ENCODE measurements around the gene PHF19.

PHF19 gene

GRCh38 chr9:120876842-120877240 lies at the start of gene PHF19:
Gene PHF19, minus strand, starts transcription at chr9:120877188. Its CDS starts 2,447 bp downstream, at chr9:120874741.
- DNase-seq: no peak

DNA sequence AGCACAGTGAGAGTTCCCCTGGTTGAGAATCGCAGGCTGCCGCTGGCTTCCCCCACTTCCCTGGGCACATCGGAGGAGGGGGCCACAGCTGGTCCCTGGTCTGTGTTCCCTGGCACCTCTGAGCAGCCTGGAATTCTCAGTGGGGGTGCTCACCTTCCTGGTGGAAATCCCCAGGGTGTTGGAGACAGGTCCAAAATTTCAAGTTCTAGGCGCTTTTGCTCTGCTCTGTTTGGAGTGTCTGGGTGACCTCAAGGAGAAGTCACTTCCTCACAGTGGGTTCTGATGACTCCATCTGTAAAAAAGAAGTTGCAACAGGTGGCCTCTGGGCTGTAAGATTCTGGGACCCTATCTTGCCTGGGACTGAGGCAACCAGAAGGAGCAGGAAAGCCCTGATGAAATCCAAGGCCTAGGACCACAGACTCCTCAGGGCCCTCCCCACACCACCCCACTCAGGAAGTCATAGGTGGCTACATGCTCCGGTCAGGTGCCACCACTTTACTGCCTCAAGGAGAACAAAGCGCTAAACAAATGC lies 49.5 kb upstream of the PHF19 start, which contains the start of gene TRAF1:
TSS of gene TRAF1 (minus strand) at position 400 of the 532 bp plus-strand sequence. CDS start 721 bp downstream, outside the sequence.
- DNase-seq: no peak

DNA sequence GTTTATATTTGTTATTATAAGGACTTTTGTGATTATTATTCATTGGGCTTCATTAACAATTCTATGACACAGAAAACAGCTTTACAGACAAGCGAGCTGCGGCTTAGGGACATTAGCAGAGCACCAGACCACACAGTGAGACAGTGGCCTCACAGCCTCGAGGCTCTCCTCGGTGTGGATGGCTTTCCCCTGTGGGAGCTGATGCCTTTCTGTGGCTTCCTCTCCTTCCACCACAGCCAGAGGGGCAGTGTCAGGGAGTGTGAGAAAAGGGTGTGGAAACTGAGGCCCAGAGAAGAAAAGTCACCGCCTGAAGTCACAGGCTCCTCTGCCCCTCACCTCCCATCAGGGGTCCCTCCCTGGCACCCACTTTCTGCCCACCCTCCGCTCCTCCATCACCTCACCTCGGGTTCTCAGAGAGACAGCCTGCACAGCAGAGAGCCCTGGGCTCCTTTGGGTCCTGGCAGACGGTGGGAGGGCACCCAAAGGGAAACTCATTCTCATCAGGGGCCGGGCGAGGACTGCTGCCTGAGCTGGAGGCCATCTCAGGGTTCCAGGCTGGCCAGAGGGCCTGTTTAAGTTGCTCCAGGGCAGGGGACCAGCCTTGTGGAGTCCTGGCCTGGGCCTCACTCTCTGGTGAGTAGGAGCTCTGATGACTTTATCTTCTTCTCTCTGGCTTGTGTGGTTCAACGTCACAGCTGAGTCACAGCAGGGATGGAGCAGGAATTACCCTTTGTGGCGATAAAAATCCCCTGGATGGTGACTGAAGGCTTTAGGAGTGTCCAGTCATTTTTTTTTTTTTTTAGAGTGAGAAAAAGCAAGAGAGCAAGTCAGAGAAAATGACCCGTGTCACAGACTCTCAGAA lies 48.8 kb upstream of the PHF19 start:
- DNase-seq: no peak

GRCh38 chr9:120924698-120925534 lies 47.9 kb upstream of the PHF19 start:
- no peak for DNase-seq

GRCh38 chr9:120923620-120924328 lies 46.8 kb upstream of the PHF19 start:
- no peak for DNase-seq

GRCh38 chr9:120922404-120923195 lies 45.6 kb upstream of the PHF19 start:
- DNase-seq: no peak

GRCh38 chr9:120921661-120922181 lies 44.7 kb upstream of the PHF19 start:
- DNase-seq: no peak

DNA sequence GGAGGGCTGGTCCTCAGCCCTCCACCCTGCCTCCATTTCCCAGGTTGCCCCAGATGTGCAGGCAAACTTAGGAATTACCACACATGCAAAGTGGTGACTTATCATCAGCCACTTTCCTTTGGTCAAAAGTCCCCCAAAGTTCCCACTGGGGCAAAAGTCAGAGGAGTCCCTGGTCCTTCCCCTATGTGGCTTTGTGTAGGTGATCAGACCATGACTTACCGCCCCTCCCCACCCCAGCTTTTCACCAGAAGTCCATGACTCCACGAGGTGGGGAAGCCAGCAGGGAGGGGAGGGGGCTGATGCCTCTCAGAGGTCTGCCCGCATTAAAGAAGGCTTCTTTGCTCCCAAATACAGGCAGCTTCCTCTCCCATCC lies 43.8 kb upstream of the PHF19 start:
- no peak for DNase-seq

GRCh38 chr9:120919843-120920805 lies 43.1 kb upstream of the PHF19 start:
- DNase-seq: no peak

- DNase-seq: no peak
Measured at GRCh38 chr9:120918931-120919842, 42.2 kb upstream of the PHF19 start.

DNA sequence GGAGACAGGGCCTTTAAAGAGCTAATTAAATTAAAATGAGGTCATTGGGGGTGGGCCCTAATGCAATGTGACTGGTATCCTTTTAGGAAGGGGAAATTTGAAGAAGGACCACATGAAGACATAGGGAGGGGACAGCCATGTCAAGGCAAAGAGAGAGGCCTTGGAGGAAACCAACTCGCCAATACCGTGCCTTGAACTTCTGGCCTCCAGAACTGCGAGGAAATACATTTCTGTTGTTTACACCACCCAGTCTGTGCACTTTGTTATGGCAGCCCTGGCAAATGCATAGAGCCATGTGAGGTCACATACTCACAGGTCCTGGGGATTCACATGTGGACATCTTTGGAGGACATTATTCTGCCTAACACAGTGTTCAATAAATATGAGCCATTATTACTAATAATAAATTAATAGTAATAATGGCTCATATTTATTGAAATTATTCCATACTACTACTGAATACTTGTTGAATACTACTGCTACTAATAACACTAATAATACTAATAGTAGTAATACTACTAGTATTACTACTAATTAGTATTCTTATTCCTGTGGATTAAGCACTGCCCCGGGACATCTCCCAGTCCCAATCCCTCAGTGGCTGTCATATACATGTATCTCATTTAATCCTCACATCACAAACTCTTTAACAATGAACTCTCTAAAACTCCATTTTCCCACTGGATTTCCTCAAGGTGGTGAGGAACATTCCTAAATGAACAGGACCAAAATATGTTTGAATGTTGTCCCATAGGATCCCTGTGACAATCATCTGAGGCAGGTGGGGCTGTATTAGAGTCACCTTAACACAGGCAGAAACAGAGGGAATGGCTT lies 41.2 kb upstream of the PHF19 start:
- no peak for DNase-seq

GRCh38 chr9:120916991-120917880 lies 40.2 kb upstream of the PHF19 start:
- no peak for DNase-seq

- DNase-seq: no peak
Measured at GRCh38 chr9:120916588-120916987, 39.6 kb upstream of the PHF19 start.

- no peak for DNase-seq
Measured at GRCh38 chr9:120915854-120916470, 39.0 kb upstream of the PHF19 start.

DNA sequence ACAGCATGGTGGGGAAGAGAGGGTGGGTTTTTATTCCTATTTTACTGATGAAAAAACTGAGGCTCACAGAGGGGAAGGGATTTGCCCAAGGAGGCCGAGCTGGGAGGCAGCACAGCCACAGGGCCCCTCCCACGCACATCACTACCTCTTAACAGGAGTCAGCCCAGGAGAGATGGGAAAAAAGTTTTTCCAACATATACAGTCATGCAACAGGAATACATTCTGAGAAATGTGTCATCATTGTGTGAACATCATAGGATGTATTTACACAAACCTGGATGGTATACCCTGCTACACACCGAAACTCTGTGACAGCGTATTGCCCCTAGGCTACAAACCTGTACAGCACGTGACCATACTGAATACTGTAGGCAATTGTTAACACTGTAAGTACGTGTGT lies 38.0 kb upstream of the PHF19 start:
- no peak for DNase-seq

DNA sequence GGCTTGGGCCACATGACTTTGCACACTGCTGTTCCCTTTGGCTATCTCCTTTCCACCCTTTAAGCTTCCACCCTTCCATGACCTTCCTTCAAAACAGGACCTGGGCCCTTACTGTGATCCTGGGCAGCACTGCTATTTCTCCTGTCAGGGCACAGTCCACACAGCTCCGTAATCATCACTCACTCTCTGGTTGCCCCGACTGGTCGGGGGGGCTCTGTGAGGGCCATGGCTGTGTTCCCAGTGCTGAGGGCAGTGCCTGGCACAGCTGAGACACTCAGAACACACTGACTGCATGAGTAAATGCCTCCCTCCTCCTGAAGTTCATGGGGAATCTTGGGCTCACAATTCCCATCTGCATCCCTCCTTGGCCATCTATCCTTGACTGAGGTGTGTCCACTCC lies 37.4 kb upstream of the PHF19 start:
- DNase-seq: no peak

All from NCI-H748 treated with DMSO at 0.1 percent for 48 hours (cell line).